ENCODE measurements around the gene EFCAB12.

EFCAB12 gene

DNA sequence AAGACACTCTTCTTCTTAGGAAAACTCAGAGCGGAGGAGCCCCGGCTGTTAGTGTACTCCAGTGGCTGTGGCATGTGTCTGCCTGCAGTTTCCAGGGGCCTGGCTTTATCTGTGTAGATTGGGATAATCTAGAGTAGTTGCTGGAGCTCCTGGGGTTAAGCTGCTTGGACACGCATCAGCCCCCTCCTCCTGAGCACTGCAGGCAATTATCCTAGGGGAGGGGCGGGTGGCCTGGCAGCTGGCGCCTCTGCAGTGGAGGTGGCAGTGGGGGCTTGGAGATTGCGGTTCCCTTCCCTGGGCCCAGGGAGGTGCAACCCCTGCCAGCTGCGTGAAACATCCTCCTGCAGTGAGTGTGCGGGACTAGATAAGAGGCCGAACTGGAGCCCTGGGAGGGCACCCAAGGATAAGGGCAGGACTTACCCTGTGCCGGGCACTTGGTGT, 68.2 kb downstream of the EFCAB12 start:
- TF ChIP-seq, protein P1, sequence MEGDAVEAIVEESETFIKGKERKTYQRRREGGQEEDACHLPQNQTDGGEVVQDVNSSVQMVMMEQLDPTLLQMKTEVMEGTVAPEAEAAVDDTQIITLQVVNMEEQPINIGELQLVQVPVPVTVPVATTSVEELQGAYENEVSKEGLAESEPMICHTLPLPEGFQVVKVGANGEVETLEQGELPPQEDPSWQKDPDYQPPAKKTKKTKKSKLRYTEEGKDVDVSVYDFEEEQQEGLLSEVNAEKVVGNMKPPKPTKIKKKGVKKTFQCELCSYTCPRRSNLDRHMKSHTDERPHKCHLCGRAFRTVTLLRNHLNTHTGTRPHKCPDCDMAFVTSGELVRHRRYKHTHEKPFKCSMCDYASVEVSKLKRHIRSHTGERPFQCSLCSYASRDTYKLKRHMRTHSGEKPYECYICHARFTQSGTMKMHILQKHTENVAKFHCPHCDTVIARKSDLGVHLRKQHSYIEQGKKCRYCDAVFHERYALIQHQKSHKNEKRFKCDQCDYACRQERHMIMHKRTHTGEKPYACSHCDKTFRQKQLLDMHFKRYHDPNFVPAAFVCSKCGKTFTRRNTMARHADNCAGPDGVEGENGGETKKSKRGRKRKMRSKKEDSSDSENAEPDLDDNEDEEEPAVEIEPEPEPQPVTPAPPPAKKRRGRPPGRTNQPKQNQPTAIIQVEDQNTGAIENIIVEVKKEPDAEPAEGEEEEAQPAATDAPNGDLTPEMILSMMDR (IDR thresholded peaks at IDR 0.05; ENCODE audit: control insufficient read depth, extremely low read depth, insufficient read depth) = no peak
- DNase-seq (ENCODE audit: low read depth) = no peak

DNA sequence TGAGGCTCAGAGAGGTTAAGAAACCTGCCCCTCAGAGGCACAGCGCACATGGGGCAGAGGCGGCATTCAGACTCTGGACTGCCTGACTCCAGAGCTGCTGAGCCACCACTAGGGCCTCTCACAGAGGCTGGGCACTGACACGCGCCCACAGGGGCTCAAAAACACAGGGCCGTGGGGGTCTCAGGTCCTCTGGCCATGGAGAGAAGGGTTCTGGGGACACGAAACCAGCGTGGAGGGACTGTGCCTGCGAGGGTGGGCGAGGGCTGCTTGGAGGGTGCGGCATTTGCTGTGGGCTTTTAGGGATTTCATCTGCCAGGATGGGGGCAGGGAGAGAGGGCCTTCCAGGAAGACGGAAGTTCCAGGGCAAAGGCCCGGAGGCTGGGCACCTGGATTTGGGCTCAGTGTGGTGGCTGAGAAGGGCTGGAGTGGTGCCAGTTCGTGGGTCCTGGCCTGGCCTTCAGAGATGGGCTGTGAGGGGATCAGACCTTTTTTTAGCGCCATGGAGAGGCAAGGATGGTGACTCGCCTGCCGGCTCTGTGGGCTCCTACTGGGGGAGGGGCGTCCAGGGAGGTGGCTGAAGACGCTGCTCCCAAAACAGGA, 69.6 kb downstream of the EFCAB12 start:
- TF ChIP-seq, protein P1 (IDR thresholded peaks at IDR 0.05; ENCODE audit: control insufficient read depth, extremely low read depth, insufficient read depth) = no peak
- H3K4me3 ChIP-seq (ENCODE audit: low read depth, low read length) = no peak overlapping the region
- DNase-seq (ENCODE audit: low read depth) = no peak

More for the DNA sequence above, 68.2 kb downstream of the EFCAB12 start:
- H3K4me3 ChIP-seq (ENCODE audit: low read depth, low read length) = no peak overlapping the region

DNA sequence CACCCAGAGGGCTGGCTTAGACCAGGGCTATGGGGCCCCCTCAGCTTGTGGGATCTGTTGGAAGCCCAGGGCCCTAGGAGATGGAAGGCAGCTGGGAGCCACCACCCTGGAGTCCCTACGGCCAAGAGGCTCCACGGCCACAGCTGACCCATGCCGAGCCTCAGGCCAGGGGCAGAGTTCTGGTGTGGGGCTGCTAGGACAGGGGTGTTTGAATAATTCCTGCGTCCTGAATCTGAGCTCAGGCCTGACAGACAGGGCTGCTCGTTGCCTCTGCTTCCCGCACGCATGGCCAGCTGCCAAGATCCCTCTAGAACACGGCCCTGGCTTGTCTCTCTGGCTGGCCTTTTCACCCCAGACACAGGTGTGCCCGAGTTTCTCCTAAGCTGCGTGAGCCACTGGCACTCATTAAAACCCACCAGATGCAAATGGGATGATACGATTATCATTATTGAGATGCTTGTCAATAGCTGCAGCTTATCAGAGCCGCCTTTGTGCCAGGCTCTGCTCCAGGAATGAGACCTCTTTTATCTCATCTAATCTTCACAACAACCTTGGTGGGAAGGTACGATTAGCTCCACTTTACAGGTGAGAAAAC, 70.2 kb downstream of the EFCAB12 start:
- TF ChIP-seq, protein P1 (IDR thresholded peaks at IDR 0.05; ENCODE audit: control insufficient read depth, extremely low read depth, insufficient read depth) = no peak
- H3K4me3 ChIP-seq (ENCODE audit: low read depth, low read length) = no peak overlapping the region
- DNase-seq (ENCODE audit: low read depth) = no peak

DNA sequence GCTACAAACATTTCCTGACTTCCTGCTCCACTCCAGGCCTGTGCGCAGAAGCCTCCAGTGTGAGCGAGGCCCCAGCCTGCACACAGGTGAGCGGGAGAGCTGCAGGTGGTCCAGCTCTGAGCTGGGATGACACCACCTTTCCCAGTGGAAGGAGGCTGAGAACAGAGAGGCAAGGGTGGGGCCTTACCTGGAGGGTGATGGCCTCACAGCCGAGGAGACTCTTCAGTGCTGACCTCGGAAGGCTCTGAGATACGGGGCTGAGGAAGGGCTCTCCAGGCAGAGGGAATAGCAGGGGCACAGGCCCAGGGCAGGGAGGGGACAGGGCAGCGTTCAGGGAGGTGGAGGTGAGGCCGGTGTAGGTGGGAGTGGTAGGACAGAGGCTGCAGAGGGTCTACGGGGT, 70.8 kb downstream of the EFCAB12 start:
- TF ChIP-seq, protein P1 (IDR thresholded peaks at IDR 0.05; ENCODE audit: control insufficient read depth, extremely low read depth, insufficient read depth) = no peak
- DNase-seq (ENCODE audit: low read depth) = no peak
- H3K4me3 ChIP-seq (ENCODE audit: low read depth, low read length) = no peak overlapping the region

DNA sequence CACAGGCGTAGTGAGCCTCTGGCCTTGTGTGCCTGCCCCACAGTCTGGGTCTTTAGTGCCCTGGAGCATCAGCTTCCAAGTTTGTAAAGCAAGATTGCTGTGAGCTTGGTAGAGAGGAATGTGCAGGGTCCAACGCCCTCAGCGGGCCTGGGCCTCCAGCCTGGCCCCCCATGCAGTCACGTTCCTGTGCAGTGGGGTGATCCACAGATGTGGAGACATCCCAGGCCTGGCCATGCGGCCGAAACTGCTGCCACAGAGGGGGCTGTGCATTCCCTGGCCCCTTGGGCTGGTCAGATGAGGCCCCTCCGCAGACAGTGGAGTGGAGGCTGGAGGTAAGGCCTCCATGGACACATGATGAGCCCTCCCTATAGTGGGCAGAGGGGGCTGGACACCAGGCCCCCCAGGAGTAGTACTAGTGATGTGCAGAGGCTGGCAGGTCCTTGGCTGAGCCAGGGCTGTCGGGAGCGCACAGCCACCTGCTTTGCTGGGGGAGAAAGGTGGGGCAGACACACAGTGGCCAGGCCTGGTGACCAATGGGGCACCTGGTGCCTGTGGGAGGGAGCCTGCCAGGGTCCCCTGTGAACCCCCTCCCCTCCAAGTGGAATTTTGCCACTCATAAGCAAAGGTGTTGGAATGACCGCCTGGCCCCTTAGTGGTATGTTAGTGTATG, 71.5 kb downstream of the EFCAB12 start:
- no peak for DNase-seq (ENCODE audit: low read depth)
- TF ChIP-seq, protein P1 (IDR thresholded peaks at IDR 0.05; ENCODE audit: control insufficient read depth, extremely low read depth, insufficient read depth) = no peak
- H3K4me3 ChIP-seq (ENCODE audit: low read depth, low read length) = no peak overlapping the region

DNA sequence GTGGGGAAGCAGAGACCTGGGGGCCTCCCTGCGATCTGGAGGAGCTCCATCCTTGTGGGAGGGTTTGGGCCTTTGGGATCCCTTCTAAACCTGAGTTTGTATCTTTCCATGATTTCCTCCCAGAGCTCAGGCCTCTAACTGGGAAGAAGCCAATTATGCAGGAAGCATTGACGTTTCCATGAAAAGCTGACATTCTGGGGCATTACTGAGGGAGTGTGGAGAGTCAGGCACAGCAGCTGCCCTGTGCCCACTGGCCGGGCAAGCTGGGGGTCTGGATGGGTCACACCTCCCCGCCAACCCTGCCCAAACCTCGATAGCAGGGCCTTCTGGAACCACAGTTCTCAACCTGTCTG, 74.9 kb downstream of the EFCAB12 start:
- H3K4me3 ChIP-seq (ENCODE audit: low read depth, low read length) = no peak overlapping the region
- DNase-seq (ENCODE audit: low read depth) = no peak
- TF ChIP-seq, protein P1 (IDR thresholded peaks at IDR 0.05; ENCODE audit: control insufficient read depth, extremely low read depth, insufficient read depth) = no peak
